HG03432 (cell line): ENCODE data around the gene CSGALNACT2.
"Not testable (repeated sequence)": the region's sequence is repeated elsewhere in the genome, so short reads cannot be mapped to it uniquely, and the experiment has no call there.

Experiments used
- ATAC-seq: cut with Tn5 transposase; IDR thresholded peaks from one replicate; pipeline ENCODE4 v1.9.1; 2021; ENCODE audit warnings: mild to moderate bottlenecking, moderate library complexity; ENCODE audit not compliant: unreplicated experiment

Gene CSGALNACT2

GRCh38 chr10:43174969-43175368 lies 36.7 kb downstream of the CSGALNACT2 start:
- no peak for ATAC-seq

GRCh38 chr10:43176271-43176670 lies 38.0 kb downstream of the CSGALNACT2 start:
- ATAC-seq: no peak

- ATAC-seq: no peak
Measured at GRCh38 chr10:43177595-43177994, 39.4 kb downstream of the CSGALNACT2 start.

- no peak for ATAC-seq
Measured at GRCh38 chr10:43181146-43181545, 42.9 kb downstream of the CSGALNACT2 start.

GRCh38 chr10:43183764-43184163 lies 45.5 kb downstream of the CSGALNACT2 start:
- ATAC-seq: not testable (repeated sequence)

- no peak for ATAC-seq
Measured at GRCh38 chr10:43186150-43186549, 47.9 kb downstream of the CSGALNACT2 start.

- no peak for ATAC-seq
Measured at GRCh38 chr10:43187213-43187612, 49.0 kb downstream of the CSGALNACT2 start.

- no peak for ATAC-seq
Measured at GRCh38 chr10:43188702-43189101, 50.5 kb downstream of the CSGALNACT2 start.

- ATAC-seq: no peak
Measured at GRCh38 chr10:43190289-43190688, 52.0 kb downstream of the CSGALNACT2 start.

- no peak for ATAC-seq
Measured at GRCh38 chr10:43190775-43191174, 52.5 kb downstream of the CSGALNACT2 start.

GRCh38 chr10:43192884-43193283 lies 54.6 kb downstream of the CSGALNACT2 start:
- no peak for ATAC-seq

GRCh38 chr10:43193496-43194080 lies 55.3 kb downstream of the CSGALNACT2 start:
- no peak for ATAC-seq

GRCh38 chr10:43194266-43194665 lies 56.0 kb downstream of the CSGALNACT2 start:
- no peak for ATAC-seq

- ATAC-seq: no peak
Measured at GRCh38 chr10:43194859-43195258, 56.6 kb downstream of the CSGALNACT2 start.

- ATAC-seq: no peak
Measured at GRCh38 chr10:43195557-43195956, 57.3 kb downstream of the CSGALNACT2 start.

GRCh38 chr10:43196131-43196980 lies 58.1 kb downstream of the CSGALNACT2 start:
- ATAC-seq: no peak

GRCh38 chr10:43196981-43197833 lies 59.0 kb downstream of the CSGALNACT2 start:
- no peak for ATAC-seq

GRCh38 chr10:43197834-43198681 lies 59.8 kb downstream of the CSGALNACT2 start:
- no peak for ATAC-seq

GRCh38 chr10:43198682-43199005 lies 60.4 kb downstream of the CSGALNACT2 start:
- ATAC-seq: no peak

- no peak for ATAC-seq
Measured at GRCh38 chr10:43199088-43199683, 60.9 kb downstream of the CSGALNACT2 start.
